Trophoblast cell (in vitro differentiated cells and primary cell): Measurements from ENCODE around the gene ANKMY1.

Experiments
- DNase-seq, 2 donors: peaks; one replicate each; pipeline ENCODE4 v3.0.0-alpha.2; 2016
- H2AFZ ChIP-seq: 2 replicates; pipeline ENCODE4 v1.6.1; 2013; ENCODE audit warnings: low read length, moderate library complexity, mild to moderate bottlenecking; ENCODE audit not compliant: insufficient read depth, poor library complexity
- H2AK5ac ChIP-seq: 2 replicates; pipeline ENCODE4 v1.6.1; 2013; ENCODE audit warnings: mild to moderate bottlenecking, low read length
- H2BK120ac ChIP-seq: 2 replicates; pipeline ENCODE4 v1.6.1; 2013; ENCODE audit warnings: low read length, mild to moderate bottlenecking, moderate library complexity; ENCODE audit not compliant: insufficient read depth, poor library complexity
- H2BK12ac ChIP-seq: 2 replicates; pipeline ENCODE4 v1.6.1; 2013; ENCODE audit warnings: mild to moderate bottlenecking, low read length, moderate library complexity
- H2BK5ac ChIP-seq: 2 replicates; pipeline ENCODE4 v1.6.1; 2013; ENCODE audit warnings: low read length, low read depth, moderate library complexity, mild to moderate bottlenecking; ENCODE audit not compliant: poor library complexity
- H3K14ac ChIP-seq: 2 replicates; pipeline ENCODE4 v1.6.1; 2013; ENCODE audit warnings: mild to moderate bottlenecking, low read length
- H3K18ac ChIP-seq: 2 replicates; pipeline ENCODE4 v1.6.1; 2013; ENCODE audit warnings: mild to moderate bottlenecking, low read length
- H3K23ac ChIP-seq: 2 replicates; pipeline ENCODE4 v1.6.1; 2013; ENCODE audit warnings: low read length
- H3K27ac ChIP-seq: 2 replicates; pipeline ENCODE4 v1.5.1; 2013; ENCODE audit warnings: low read depth, mild to moderate bottlenecking, inconsistent platforms, low read length, moderate library complexity
- H3K27me3 ChIP-seq: 2 replicates; pipeline ENCODE4 v1.6.1; 2013; ENCODE audit warnings: inconsistent platforms, mild to moderate bottlenecking, low read length, moderate library complexity; ENCODE audit not compliant: insufficient read depth
- H3K36me3 ChIP-seq, 2 experiments: 1 replicate in 1 of 2; 2 replicates in 1 of 2; pipeline ENCODE4 v1.6.1; 2013; ENCODE audit warnings: low read length in 2 of 2, mild to moderate bottlenecking in 2 of 2, moderate library complexity in 1 of 2; ENCODE audit not compliant: insufficient read depth in 2 of 2, control insufficient read depth in 1 of 2
- H3K4ac ChIP-seq: 2 replicates; pipeline ENCODE4 v1.6.1; 2013; ENCODE audit warnings: low read depth, mild to moderate bottlenecking, low read length, moderate library complexity
- H3K4me1 ChIP-seq, 2 experiments: 1 replicate in 1 of 2; 2 replicates in 1 of 2; pipeline ENCODE4 v1.6.1; 2013; ENCODE audit warnings: low read length in 2 of 2, mild to moderate bottlenecking in 2 of 2, moderate library complexity in 1 of 2; ENCODE audit not compliant: insufficient read depth in 2 of 2, control insufficient read depth in 1 of 2
- H3K4me2 ChIP-seq: 2 replicates; pipeline ENCODE4 v1.6.1; 2013; ENCODE audit warnings: inconsistent platforms, mild to moderate bottlenecking, low read length, moderate library complexity
- H3K4me3 ChIP-seq: 2 replicates; pipeline ENCODE4 v1.5.1; 2013; ENCODE audit warnings: mild to moderate bottlenecking, low read depth, low read length, inconsistent platforms
- H3K79me1 ChIP-seq: one replicate; pipeline ENCODE4 v1.6.1; 2013; ENCODE audit warnings: low read length
- H3K79me2 ChIP-seq: 2 replicates; pipeline ENCODE4 v1.6.1; 2013; ENCODE audit warnings: low read length, mild to moderate bottlenecking; ENCODE audit not compliant: control insufficient read depth, insufficient read depth, poor library complexity
- H3K9ac ChIP-seq: 2 replicates; pipeline ENCODE4 v1.6.1; 2013; ENCODE audit warnings: mild to moderate bottlenecking, low read length
- H3K9me3 ChIP-seq: 2 replicates; pipeline ENCODE4 v1.6.1; 2013; ENCODE audit warnings: low read depth, mild to moderate bottlenecking, control low read depth, inconsistent platforms, low read length; ENCODE audit not compliant: insufficient read depth
- H4K12ac ChIP-seq: 2 replicates; pipeline ENCODE4 v1.6.1; 2013; ENCODE audit warnings: low read depth, mild to moderate bottlenecking, low read length, moderate library complexity
- H4K8ac ChIP-seq: 2 replicates; pipeline ENCODE4 v1.6.1; 2013; ENCODE audit warnings: low read depth, mild to moderate bottlenecking, low read length, moderate library complexity
- H4K91ac ChIP-seq: one replicate; pipeline ENCODE4 v1.6.1; 2013; ENCODE audit warnings: low read depth, mild to moderate bottlenecking, low read length, moderate library complexity
- WGBS: extraction: QIAGEN DNeasy Blood & Tissue Kit; methylation state at CpG from one replicate; pipeline ENCODE4 v1.1.7; 2013; ENCODE audit warnings: missing lambda C conversion rate; ENCODE audit not compliant: insufficient read length, insufficient coverage; ENCODE audit errors: extremely low coverage; 5-methylcytosine and 5-hydroxymethylcytosine counted together

ANKMY1 gene

DNA sequence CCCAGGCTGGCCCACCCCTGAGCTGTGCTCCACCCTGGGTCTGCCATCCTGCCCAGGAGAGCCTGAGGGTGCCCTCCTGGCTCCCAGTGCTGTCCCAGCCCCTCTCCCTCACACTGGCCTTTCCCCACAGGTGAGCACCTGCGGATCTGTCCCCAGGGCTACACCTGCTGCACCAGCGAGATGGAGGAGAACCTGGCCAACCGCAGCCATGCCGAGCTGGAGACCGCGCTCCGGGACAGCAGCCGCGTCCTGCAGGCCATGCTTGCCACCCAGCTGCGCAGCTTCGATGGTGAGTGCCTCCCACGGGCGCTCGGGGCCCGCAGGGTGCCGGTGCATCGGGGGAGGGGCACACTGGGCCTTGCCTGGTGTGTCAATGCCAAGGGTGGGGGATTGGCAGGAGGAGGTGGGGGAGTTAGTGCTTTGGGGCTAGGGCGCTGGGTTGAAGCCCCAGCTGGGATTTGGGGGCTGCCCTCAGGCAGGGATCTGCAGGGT is 98.8 kb downstream of the ANKMY1 start:
- peak overlapping the region; percentile 49 for H2BK120ac ChIP-seq
- peaks cover 52% of the 10 kb centered on the region for H3K79me1 ChIP-seq
- peak overlapping the region; percentile 92 for H3K27ac ChIP-seq
- peak overlapping the region; percentile 15 for H2BK5ac ChIP-seq
- peak overlapping the region; percentile 14 for H3K4me3 ChIP-seq
- no peak overlapping the region for H2AFZ ChIP-seq
- whole genome bisulfite sequencing, result no CpG with 5 or more reads among the region's 18 CpGs
- no peaks in the 10 kb centered on the region for H3K9me3 ChIP-seq
- H3K79me2 ChIP-seq, result peaks cover 20% of the 10 kb centered on the region
- peak overlapping the region; percentile 74 for H3K14ac ChIP-seq
- H3K23ac ChIP-seq, result no peak overlapping the region
- peak overlapping the region; percentile 4 for H4K8ac ChIP-seq
- peaks cover 17 to 22% of the 10 kb centered on the region in 2 experiments for H3K36me3 ChIP-seq
- H4K12ac ChIP-seq, result no peak overlapping the region
- peaks cover 54 to 60% of the 10 kb centered on the region in 2 experiments for H3K4me1 ChIP-seq
- no peaks in the 10 kb centered on the region for H3K27me3 ChIP-seq
- peak overlapping the region; percentile 66 for H2AK5ac ChIP-seq
- H3K4ac ChIP-seq, result no peak overlapping the region
- peak overlapping the region; percentile 41 for H4K91ac ChIP-seq
- peak overlapping the region; percentile 47 for H2BK12ac ChIP-seq
- no peak overlapping the region for H3K9ac ChIP-seq
- H3K18ac ChIP-seq, result peak overlapping the region; percentile 12
- H3K4me2 ChIP-seq, result no peak overlapping the region
- peak in 1 of 2 donors; percentile 20 for DNase-seq

DNA sequence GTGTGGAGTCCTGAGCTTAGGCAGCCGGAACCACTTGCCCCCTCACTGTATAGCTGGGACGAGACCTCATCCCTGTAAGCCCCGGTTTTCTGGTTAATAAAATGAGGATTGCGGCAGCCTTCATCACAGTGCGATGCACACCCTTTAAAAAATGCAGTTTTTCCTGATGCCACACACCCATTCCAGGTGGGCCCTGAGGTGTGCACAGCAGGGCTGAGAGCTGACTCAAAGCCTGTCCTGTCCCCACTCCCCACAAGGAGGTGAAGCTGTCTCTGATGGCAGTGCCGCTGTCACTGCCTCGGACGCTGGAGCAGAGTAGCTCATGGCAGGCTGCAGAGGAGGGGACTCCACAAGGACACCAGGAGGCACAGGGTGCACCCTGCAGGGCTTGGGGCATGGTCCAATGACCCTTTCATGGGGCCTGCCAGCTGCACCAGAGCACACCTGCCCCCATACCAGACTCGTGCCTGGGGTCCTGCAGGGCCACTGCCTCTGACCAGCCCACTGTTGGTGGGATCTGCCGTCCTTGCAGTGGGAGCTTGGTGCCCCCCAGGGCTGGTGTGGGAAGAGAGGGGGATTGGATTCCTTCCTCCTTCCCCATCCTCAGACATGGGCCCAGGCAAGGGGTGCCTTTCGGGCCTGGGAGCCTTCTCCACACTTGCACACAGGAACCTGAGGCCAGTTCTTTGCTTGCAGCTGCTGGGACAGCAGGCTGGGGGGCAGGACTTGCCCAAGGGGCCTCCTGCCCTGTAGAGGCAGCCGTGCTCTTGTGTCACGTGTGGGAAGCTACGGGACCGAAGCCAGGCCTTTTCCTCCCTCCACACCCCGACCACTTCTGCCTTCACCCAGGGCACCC is 99.5 kb downstream of the ANKMY1 start:
- Histone ChIP-seq H4K91ac (peak overlapping the region; percentile 41), H3K23ac (no peak overlapping the region), H3K18ac (peak overlapping the region; percentile 12), H2BK5ac (peak overlapping the region; percentile 66), H3K79me1 (peaks cover 55% of the 10 kb centered on the region), H3K9me3 (no peaks in the 10 kb centered on the region), H3K36me3 (peaks cover 13 to 15% of the 10 kb centered on the region in 2 experiments), H3K4ac (no peak overlapping the region), H3K27ac (peak overlapping the region; percentile 92), H3K9ac (no peak overlapping the region), H2BK12ac (peak overlapping the region; percentile 47), H3K79me2 (peaks cover 23% of the 10 kb centered on the region), H4K8ac (peak overlapping the region; percentile 4), H3K4me3 (no peak overlapping the region), H3K14ac (peak overlapping the region; percentile 74), H3K27me3 (no peaks in the 10 kb centered on the region), H2BK120ac (peak overlapping the region; percentile 49), H2AFZ (no peak overlapping the region), H2AK5ac (peak overlapping the region; percentile 66), H4K12ac (no peak overlapping the region), H3K4me2 (peak overlapping the region; percentile 52), H3K4me1 (peaks cover 54 to 60% of the 10 kb centered on the region in 2 experiments)
- WGBS, result no CpG with 5 or more reads among the region's 16 CpGs
- peak; percentile 94 to 97 for DNase-seq

DNA sequence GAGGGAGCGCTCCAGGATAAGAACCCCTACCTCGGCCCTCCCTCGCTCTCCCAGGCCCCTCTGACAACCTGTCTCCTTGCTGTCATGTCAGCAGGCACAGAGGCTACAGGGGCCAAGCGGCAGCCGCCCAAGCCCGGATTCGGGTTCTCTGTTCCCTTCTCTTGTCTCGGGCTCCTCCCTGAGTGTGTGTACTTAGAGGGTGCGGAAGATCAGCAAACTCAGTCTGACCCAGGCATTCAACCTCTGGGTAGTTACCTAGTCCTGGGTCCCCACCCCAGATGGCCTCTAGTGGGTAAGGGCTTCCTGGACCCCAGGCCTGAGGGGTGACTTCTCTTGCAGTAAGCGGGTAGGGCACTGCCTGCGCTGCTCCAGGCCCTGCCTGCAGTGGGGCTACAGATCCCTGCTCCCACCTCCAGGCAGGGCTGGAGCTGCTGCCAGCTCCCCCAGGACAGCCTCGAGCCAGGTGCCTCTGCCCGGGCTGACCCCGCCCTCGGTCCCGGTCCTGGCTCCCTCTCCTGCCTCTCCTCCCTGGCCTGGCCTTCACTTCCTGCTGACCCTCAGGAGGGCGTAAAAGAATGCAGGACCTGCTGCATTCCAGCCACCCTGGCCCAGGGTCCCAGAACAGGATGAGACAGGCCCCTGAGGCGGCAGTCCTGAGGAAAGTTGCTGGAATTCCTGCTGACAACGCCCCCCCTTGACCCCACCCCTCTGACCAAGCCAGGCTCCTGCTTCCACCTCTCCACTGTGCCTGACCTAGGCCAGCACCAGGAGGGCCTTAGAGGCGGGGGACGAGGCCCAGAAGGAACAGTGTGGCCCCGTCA is 100.4 kb downstream of the ANKMY1 start:
- Histone ChIP-seq H3K27me3 (no peaks in the 10 kb centered on the region), H3K4ac (peak overlapping the region; percentile 39), H3K36me3 (peaks cover 7 to 10% of the 10 kb centered on the region in 2 experiments), H3K4me1 (peaks cover 54 to 60% of the 10 kb centered on the region in 2 experiments), H4K91ac (peak overlapping the region; percentile 71), H4K8ac (peak overlapping the region; percentile 51), H3K79me1 (peaks cover 59% of the 10 kb centered on the region), H3K14ac (peak overlapping the region; percentile 68), H2AK5ac (peak overlapping the region; percentile 28), H3K18ac (peak overlapping the region; percentile 31), H4K12ac (peak overlapping the region; percentile 31), H3K4me2 (peak overlapping the region; percentile 75), H2BK12ac (peak overlapping the region; percentile 67), H2AFZ (no peak overlapping the region), H3K27ac (peak overlapping the region; percentile 93), H3K23ac (no peak overlapping the region), H2BK120ac (peak overlapping the region; percentile 78), H3K9ac (no peak overlapping the region), H3K4me3 (no peak overlapping the region), H3K79me2 (peaks cover 27% of the 10 kb centered on the region), H3K9me3 (no peaks in the 10 kb centered on the region), H2BK5ac (peak overlapping the region; percentile 82)
- peak; percentile 95 for DNase-seq
- WGBS, result no CpG with 5 or more reads among the region's 22 CpGs
